ENCODE results near the gene HYAL1. TPM values are rescaled to one million over a fixed set of nuclear protein-coding genes. Genes with fewer than 3 reads are reported as not detected.
A peak's percentile ranks its signal among the peaks of the same experiment; 100 is the strongest.

The HYAL1 gene
- total RNA-seq, 1 donor from 2014 or later, result 0.47 TPM

DNA sequence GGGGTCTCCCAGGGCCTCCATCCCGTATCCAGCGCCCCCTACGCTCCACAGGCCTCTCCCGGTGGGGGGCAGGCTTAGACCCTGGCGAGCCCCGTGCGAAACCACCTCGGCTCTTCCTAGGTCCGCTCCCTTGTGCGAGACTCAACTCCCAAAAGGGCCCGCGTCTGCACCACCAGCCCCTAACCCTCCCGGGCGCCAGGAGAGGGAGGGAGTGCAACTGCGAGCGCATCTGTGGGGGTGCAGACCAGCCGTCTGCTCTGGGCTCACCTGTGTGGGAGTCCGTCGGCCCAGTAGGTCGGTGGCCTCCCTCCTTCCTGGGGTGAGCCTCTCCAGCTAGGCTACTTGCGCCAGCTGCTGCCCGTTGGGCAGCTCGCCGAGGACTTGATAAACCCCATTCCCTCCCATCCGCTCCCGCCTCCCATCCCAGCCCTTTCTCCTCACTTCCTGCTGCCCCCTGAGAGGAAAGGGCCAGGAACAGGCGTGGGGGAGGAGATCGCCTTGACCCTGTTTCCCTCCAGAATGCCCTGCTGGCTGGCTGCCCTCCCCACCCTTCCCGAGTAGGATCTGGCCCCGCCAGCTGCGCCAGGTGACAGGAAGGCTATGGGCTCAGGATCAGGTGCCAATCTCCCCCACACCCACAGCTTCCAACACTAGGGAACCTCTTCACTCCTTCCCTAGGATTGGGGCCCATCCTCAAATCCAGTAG lies 19.2 kb upstream of the HYAL1 start, which contains the start of gene HYAL2:
TSS of gene HYAL2 (minus strand) at position 360 of the 706 bp plus-strand sequence. CDS start 2,256 bp downstream, outside the sequence.
- intact Hi-C loops (cut with micrococcal nuclease), result loop anchor here (5.0 kb wide), 1 partner anchor 1605 kb away; the partner anchor contains the start of gene IP6K2
- Mint-ChIP-seq H3K27ac (peak within 1 kb of the TSS; percentile 98), H3K4me3 (peak within 1 kb of the TSS; percentile 87), H3K36me3 (ENCODE audit: low read depth) (peaks cover 20% of the 10 kb centered on the region), H3K4me1 (peaks cover 40% of the 10 kb centered on the region), H3K27me3 (no peaks in the 10 kb centered on the region), H3K9me3 (no peaks in the 10 kb centered on the region)
- no peak for DNase-seq
- no peak for ATAC-seq (ENCODE audit: low read depth)
- POLR2A ChIA-PET, result interaction anchor here (1.2 to 9.7 kb wide), 3 partner anchors 16 to 86 kb away, joined by 3 to 167 read pairs (median 20); partner anchors contain the start of genes HYAL3, NAA80 and RASSF1
- CTCF ChIA-PET, result interaction anchor here (2.0 to 2.5 kb wide), 2 partner anchors 15 to 23 kb away, joined by 8 to 9 read pairs; partner anchors contain the start of genes HYAL3 and NAA80
- TF ChIP-seq, protein P1, sequence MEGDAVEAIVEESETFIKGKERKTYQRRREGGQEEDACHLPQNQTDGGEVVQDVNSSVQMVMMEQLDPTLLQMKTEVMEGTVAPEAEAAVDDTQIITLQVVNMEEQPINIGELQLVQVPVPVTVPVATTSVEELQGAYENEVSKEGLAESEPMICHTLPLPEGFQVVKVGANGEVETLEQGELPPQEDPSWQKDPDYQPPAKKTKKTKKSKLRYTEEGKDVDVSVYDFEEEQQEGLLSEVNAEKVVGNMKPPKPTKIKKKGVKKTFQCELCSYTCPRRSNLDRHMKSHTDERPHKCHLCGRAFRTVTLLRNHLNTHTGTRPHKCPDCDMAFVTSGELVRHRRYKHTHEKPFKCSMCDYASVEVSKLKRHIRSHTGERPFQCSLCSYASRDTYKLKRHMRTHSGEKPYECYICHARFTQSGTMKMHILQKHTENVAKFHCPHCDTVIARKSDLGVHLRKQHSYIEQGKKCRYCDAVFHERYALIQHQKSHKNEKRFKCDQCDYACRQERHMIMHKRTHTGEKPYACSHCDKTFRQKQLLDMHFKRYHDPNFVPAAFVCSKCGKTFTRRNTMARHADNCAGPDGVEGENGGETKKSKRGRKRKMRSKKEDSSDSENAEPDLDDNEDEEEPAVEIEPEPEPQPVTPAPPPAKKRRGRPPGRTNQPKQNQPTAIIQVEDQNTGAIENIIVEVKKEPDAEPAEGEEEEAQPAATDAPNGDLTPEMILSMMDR (IDR thresholded peaks at IDR 0.05), result no peak

DNA sequence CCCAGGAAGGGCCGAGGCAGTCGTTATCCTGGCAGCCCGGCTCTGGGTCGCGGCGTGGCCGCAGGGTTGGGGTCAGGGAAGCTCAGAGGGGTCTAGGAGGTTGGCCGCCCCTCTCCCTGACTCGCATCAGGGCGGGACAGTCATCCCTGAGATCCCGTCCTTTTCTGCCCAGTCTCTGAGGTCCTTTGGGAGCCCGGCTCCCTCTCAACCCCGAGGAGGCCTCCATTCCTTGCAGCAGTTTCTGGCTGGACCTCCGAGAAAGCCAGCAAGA lies 18.7 kb upstream of the HYAL1 start:
- Mint-ChIP-seq H3K27ac (no peak overlapping the region), H3K9me3 (no peaks in the 10 kb centered on the region), H3K4me1 (peaks cover 38% of the 10 kb centered on the region), H3K4me3 (peak overlapping the region; percentile 87), H3K36me3 (ENCODE audit: low read depth) (peaks cover 20% of the 10 kb centered on the region), H3K27me3 (no peaks in the 10 kb centered on the region)
- POLR2A ChIA-PET, result interaction anchor here (0.6 to 9.7 kb wide), 8 partner anchors 12 to 86 kb away, joined by 3 to 167 read pairs (median 5); partner anchors contain the start of genes CYB561D2, GNAI2, HYAL3 and IFRD2
- DNase-seq, result no peak
- intact Hi-C loops (cut with micrococcal nuclease), result loop anchor here (5.0 kb wide), 1 partner anchor 1605 kb away; the partner anchor contains the start of gene IP6K2
- ATAC-seq (ENCODE audit: low read depth), result no peak
- TF ChIP-seq, protein P1 (IDR thresholded peaks at IDR 0.05), result no peak
- CTCF ChIA-PET, result interaction anchor here (1.0 to 2.5 kb wide), 4 partner anchors 15 to 127 kb away, joined by 3 to 9 read pairs (median 6); partner anchors contain the start of genes HYAL3, NAA80 and RASSF1

DNA sequence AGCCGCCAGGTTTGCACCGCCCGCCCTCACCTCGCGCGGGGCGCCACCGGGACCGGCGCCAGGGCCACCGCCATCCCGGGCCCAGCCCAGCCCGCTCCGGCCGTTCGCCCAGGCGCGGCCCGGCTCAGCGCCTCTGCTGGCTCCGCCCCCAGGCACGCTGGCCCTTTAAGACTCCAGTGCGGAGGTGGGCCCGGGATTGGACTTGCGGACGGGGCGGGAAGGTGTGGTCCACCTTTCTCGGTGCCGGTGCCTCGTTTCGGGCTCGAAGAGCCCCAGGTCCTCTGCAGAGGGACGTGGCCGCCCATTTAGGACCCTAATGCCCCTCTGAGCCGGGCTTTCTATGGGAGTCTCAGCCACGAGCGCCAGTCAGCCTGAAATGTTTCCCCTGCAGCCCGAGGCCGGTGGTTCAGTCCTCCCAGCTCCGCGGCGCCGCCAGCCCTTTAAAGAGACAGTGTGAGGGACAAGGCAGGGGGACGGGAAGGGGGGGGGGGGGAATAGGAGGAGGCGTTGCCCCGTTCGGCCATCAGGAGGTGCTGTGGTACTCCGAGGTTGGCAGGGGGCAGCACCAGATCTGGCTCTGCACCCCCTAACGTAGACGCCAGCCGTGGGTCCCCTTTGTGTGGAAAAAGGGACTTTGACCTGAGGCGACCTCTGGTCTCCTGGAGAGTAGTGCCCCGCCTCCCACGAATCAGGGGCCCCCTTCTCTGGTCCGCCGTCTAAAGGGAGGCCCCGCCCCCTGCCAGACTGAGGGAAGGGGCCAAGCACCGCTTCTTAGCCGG lies 18.2 kb upstream of the HYAL1 start:
- ATAC-seq (ENCODE audit: low read depth), result peak; percentile 81
- TF ChIP-seq, protein P1 (IDR thresholded peaks at IDR 0.05), result no peak
- peak overlapping the region; percentile 98 for H3K27ac Mint-ChIP-seq
- H3K4me3 Mint-ChIP-seq, result peak overlapping the region; percentile 88
- peak; percentile 88 for DNase-seq
- peaks cover 40% of the 10 kb centered on the region for H3K4me1 Mint-ChIP-seq
- H3K36me3 Mint-ChIP-seq (ENCODE audit: low read depth), result peaks cover 20% of the 10 kb centered on the region
- no peaks in the 10 kb centered on the region for H3K27me3 Mint-ChIP-seq
- intact Hi-C loops (cut with micrococcal nuclease), result loop anchor here (1.0 to 5.0 kb wide), 7 partner anchors 15 to 1604 kb away; partner anchors contain the start of genes HYAL3, IFRD2, IP6K2 and NAA80
- CTCF ChIA-PET, result interaction anchor here (0.6 to 2.5 kb wide), 7 partner anchors 16 to 1730 kb away, joined by 3 to 9 read pairs (median 3); partner anchors contain the start of genes GNAI2, HYAL3, NAA80 and RASSF1
- no peaks in the 10 kb centered on the region for H3K9me3 Mint-ChIP-seq
- POLR2A ChIA-PET, result interaction anchor here (0.6 to 9.7 kb wide), 14 partner anchors 11 to 1225 kb away, joined by 3 to 167 read pairs (median 4); partner anchors contain the start of genes CYB561D2, GNAI2, HYAL3 and IFRD2

DNA sequence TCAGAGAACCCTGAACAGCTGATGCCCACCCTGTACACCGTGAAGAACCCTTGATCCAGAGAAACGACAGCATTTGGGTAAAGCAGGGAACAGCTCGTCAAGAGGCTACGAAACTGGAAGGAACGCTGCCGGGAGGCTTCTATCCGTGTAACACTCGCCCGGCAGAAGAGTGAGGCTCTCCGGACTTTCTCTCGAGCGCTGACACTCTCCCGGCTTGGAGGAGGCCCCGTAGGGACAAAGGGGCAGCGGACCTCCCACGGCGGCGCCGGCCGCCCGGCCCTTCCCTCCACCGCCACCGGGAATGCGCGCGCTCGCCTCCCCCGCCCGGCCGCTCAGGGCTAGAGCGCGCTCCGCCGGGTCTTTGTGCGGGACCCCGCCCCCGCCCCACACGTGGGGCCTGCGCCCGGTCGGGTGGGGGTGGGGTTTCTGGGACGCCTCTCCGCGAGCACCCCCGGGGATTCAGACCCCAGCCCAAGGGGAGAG lies 17.5 kb upstream of the HYAL1 start:
- ChIA-PET POLR2A (interaction anchor here (0.6 to 9.7 kb wide), 11 partner anchors 10 to 1224 kb away, joined by 3 to 167 read pairs (median 4); partner anchors contain the start of genes CYB561D2, GNAI2, HYAL3 and IFRD2), CTCF (interaction anchor here (0.6 to 2.5 kb wide), 7 partner anchors 17 to 1731 kb away, joined by 3 to 9 read pairs (median 3); partner anchors contain the start of genes GNAI2, HYAL3, NAA80 and RASSF1)
- Mint-ChIP-seq H3K9me3 (no peaks in the 10 kb centered on the region), H3K27ac (peak overlapping the region; percentile 77), H3K27me3 (no peaks in the 10 kb centered on the region), H3K4me1 (peaks cover 43% of the 10 kb centered on the region), H3K36me3 (ENCODE audit: low read depth) (peaks cover 15% of the 10 kb centered on the region), H3K4me3 (peak overlapping the region; percentile 88)
- intact Hi-C loops (cut with micrococcal nuclease), result loop anchor here (1.0 to 5.0 kb wide), 7 partner anchors 16 to 1604 kb away; partner anchors contain the start of genes HYAL3, IFRD2, IP6K2 and NAA80
- no peak for DNase-seq
- ATAC-seq (ENCODE audit: low read depth), result peak; percentile 62
- TF ChIP-seq, protein P1 (IDR thresholded peaks at IDR 0.05), result no peak
